Ovary (tissue), 9 donors: ENCODE measurements around the gene GALNT17. TPM values are rescaled to one million over a fixed set of nuclear protein-coding genes. Genes with fewer than 3 reads are reported as not detected.

Source experiments
- DNase-seq, 5 donors: peaks; one replicate each; pipeline ENCODE4 v3.0.0-alpha.2; 2019 to 2020
- H3K27ac ChIP-seq, 2 donors: fragments of 200-600 bp; one replicate each; pipeline versions ENCODE4 v1.5.1 to v1.8.0; 2019 to 2022
- H3K27me3 ChIP-seq: fragments of 200-600 bp; one replicate; pipeline ENCODE4 v1.8.0; 2022
- H3K36me3 ChIP-seq: fragments of 200-600 bp; sonication (generic); one replicate; pipeline ENCODE4 v1.5.1; 2019
- H3K4me1 ChIP-seq: one replicate; pipeline ENCODE4 v1.8.1; 2013; ENCODE audit warnings: mild to moderate bottlenecking, moderate library complexity; ENCODE audit not compliant: insufficient read depth
- H3K4me3 ChIP-seq: fragments of 200-600 bp; sonication (generic); one replicate; pipeline ENCODE4 v1.5.1; 2017
- H3K9me3 ChIP-seq, 2 donors: fragments of 200-600 bp in 1 of 2; sonication (generic) in 1 of 2; one replicate each; pipeline versions ENCODE4 v1.5.1 to v1.8.1; 2013 to 2019; ENCODE audit warnings: mild to moderate bottlenecking in 1 of 2, moderate library complexity in 1 of 2
- CTCF ChIP-seq, 3 donors: fragments of 450-650 bp in 2 of 3; fragments of 200-600 bp in 1 of 3; IDR thresholded peaks; one replicate each; pipeline versions ENCODE4 v1.5.1 to v1.8.0; 2016 to 2022; ENCODE audit warnings: antibody characterized with exemption in 3 of 3, mild to moderate bottlenecking in 1 of 3
- EP300 ChIP-seq: sonication (generic); formaldehyde crosslinking; IDR thresholded peaks from one replicate; pipeline ENCODE4 v1.6.1; 2017; ENCODE audit warnings: antibody characterized with exemption
- POLR2A ChIP-seq: fragments of 450-650 bp; IDR thresholded peaks from one replicate; pipeline ENCODE4 v1.6.1; 2017; ENCODE audit warnings: antibody characterized with exemption, mild to moderate bottlenecking, moderate library complexity
- WGBS, 3 donors: extraction: QIAGEN DNeasy Blood & Tissue Kit in 1 of 3; methylation state at CpG; one replicate each; pipeline versions ENCODE4 v1.1.5 to v1.1.7; 2013 to 2017; 5-methylcytosine and 5-hydroxymethylcytosine counted together
- intact Hi-C, 4 donors: fragments of 100-400 bp; cut with DNase I; formaldehyde crosslinking; loops; one replicate each; pipeline versions ENCODE4 v1.11.0 to v1.15.1; 2022 to 2023
- microRNA-seq, 3 donors: library from miRNA; unstranded; fragments of <30 nt; microRNA quantifications; one replicate each; pipeline versions ENCODE4 to v1.2.0, GENCODE V29; 2019 to 2020
- polyA plus RNA-seq, 2 donors: library from polyadenylated mRNA; stranded (reverse); fragments of 200-250 nt in 1 of 2; fragments of 350-450 nt in 1 of 2; fragmentation: Illumina TruSeq in 1 of 2; extraction: RNeasy Lipid Tissue Mini Kit (QIAGEN cat#74804) in 1 of 2; gene quantifications; one replicate each; pipeline ENCODE4 v1.2.3, GENCODE V29; 2013 to 2014
- small RNA-seq: library from RNA; depleted of rRNA; stranded (forward); fragments of <200 nt; gene quantifications from one replicate; pipeline ENCODE3, GENCODE V24; 2016
- total RNA-seq, 7 donors: library from RNA; depleted of rRNA in 2 of 7; stranded (reverse); fragments of >200 nt in 2 of 7; fragmentation: NEBNext Ultra II Directional in 3 of 7; extraction: Animal tissue kit (Norgen Biotek cat#: 25700) in 3 of 7; gene quantifications; one replicate each; pipeline versions ENCODE4 v1.1.0 to v1.2.4, GENCODE V29; 2016 to 2023
- donor health status: DM: no; HTN: no; CAD: no; lungs with moderate emphysema.
- donor health status: DM: no; HTN: no; CAD: no.
- donor health status: Bipolar disorder and iron deficiency.
- donor health status: DM: yes; HTN: yes; CAD: no.
- donor health status: DM: no; HTN: no; CAD: no.
- donor health status: DM: yes; HTN: yes; CAD: no.

The GALNT17 gene
- total and polyA plus RNA-seq, 9 donors = 13.4 to 90.1 (median 57.1) TPM

GRCh38 chr7:71753956-71754664 lies 622.2 kb downstream of the GALNT17 start:
- no peaks in the 10 kb centered on the region for H3K36me3 ChIP-seq
- H3K27me3 ChIP-seq = no peaks in the 10 kb centered on the region
- H3K9me3 ChIP-seq = no peaks in the 10 kb centered on the region
- H3K4me3 ChIP-seq = no peak overlapping the region
- no peak overlapping the region for H3K27ac ChIP-seq
- 6 to 7% (median 6%) methylated on average over 9 of the region's 9 CpGs for WGBS, 3 donors
- intact Hi-C loops = no loop called here
- TF ChIP-seq EP300 (no peak), CTCF (IDR thresholded peaks at IDR 0.05) (no peak), POLR2A (no peak)
- peaks cover 2% of the 10 kb centered on the region for H3K4me1 ChIP-seq
- no peak for DNase-seq

- Histone ChIP-seq H3K27me3 (no peaks in the 10 kb centered on the region), H3K9me3 (no peaks in the 10 kb centered on the region), H3K27ac (no peak overlapping the region), H3K4me1 (peaks cover 2% of the 10 kb centered on the region), H3K36me3 (no peaks in the 10 kb centered on the region), H3K4me3 (no peak overlapping the region)
- DNase-seq = no peak
- WGBS, 3 donors = 87 to 90% (median 89%) methylated on average over 4 of the region's 4 CpGs
- TF ChIP-seq CTCF (IDR thresholded peaks at IDR 0.05) (no peak), EP300 (no peak), POLR2A (no peak)
- intact Hi-C loops = no loop called here
These were observed 622.9 kb downstream of the GALNT17 start for GRCh38 chr7:71754828-71755227.

DNA sequence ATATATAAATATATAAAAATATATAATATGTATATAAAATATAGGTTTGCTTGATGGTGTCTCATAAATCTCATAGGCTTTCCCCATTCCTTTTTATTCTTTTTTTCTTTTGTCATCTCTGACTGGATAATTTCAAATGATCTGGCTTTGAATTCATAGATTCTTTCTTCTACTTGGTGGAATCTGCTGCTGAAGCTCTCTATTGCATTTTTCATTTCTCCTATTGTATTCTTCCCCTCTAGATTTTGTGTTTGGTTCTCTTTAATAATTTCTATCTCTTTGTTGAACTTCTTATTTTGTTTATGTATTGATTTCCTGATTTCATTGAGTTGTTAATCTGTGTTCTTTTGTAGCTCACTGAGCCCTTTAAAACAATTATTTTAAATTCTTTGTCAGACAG lies 629.4 kb downstream of the GALNT17 start:
- TF ChIP-seq CTCF (IDR thresholded peaks at IDR 0.05) (no peak), EP300 (no peak), POLR2A (no peak)
- intact Hi-C loops = no loop called here
- no peaks in the 10 kb centered on the region for H3K4me1 ChIP-seq
- H3K27me3 ChIP-seq = no peaks in the 10 kb centered on the region
- H3K4me3 ChIP-seq = no peak overlapping the region
- no peak overlapping the region for H3K27ac ChIP-seq
- H3K9me3 ChIP-seq = peaks cover 0 to 3% of the 10 kb centered on the region in 2 donors
- no peaks in the 10 kb centered on the region for H3K36me3 ChIP-seq
- no peak for DNase-seq

Small RNA genes within 50 kb of the gene (microRNA-seq; reads per million reads assigned to microRNA genes)
- gene MIR3914-1 = 0 reads per million in 3 donors
- 0 reads per million in 3 donors for gene MIR3914-2

Small RNA genes within 50 kb of the gene (small RNA-seq; reads per million reads assigned to genes)
- gene MIR3914-1 (not detected), gene RN7SKP75 (not detected)
